Heart right ventricle (tissue), 16 donors: ENCODE measurements around the gene ALDH1A1. TPM values are rescaled to one million over a fixed set of nuclear protein-coding genes. Genes with fewer than 3 reads are reported as not detected.

Experiments
- ATAC-seq, 8 donors: fragments of 200-7000 bp; cut with Tn5 transposase; one replicate each; pipeline ENCODE4 v1.9.1; 2020; ENCODE audit warnings: mild to moderate bottlenecking in 8 of 8, moderate library complexity in 8 of 8, moderate number of reproducible peaks in 1 of 8
- DNase-seq, 2 donors: peaks; one replicate each; pipeline ENCODE4 v3.0.0-alpha.2; 2020
- H3K27ac ChIP-seq, 10 donors: fragments of 200-600 bp; sonication (generic) in 2 of 10; one replicate each; pipeline versions ENCODE4 v1.5.0 to v1.8.0; 2020 to 2022; ENCODE audit warnings: mild to moderate bottlenecking in 3 of 10
- H3K27me3 ChIP-seq, 7 donors: fragments of 200-600 bp; one replicate each; pipeline ENCODE4 v1.8.0; 2021 to 2022; ENCODE audit warnings: mild to moderate bottlenecking in 2 of 7
- H3K36me3 ChIP-seq, 9 donors: fragments of 200-600 bp; sonication (generic) in 1 of 9; one replicate each; pipeline versions ENCODE4 v1.5.0 to v1.8.0; 2020 to 2022; ENCODE audit warnings: mild to moderate bottlenecking in 2 of 9
- H3K4me1 ChIP-seq, 9 donors: fragments of 200-600 bp; sonication (generic) in 1 of 9; one replicate each; pipeline versions ENCODE4 v1.5.0 to v1.8.0; 2020 to 2022; ENCODE audit warnings: mild to moderate bottlenecking in 4 of 9
- H3K4me3 ChIP-seq, 10 donors: fragments of 200-600 bp; sonication (generic) in 2 of 10; one replicate each; pipeline versions ENCODE4 v1.5.0 to v1.8.0; 2020 to 2022; ENCODE audit warnings: mild to moderate bottlenecking in 7 of 10, moderate library complexity in 2 of 10
- H3K9me3 ChIP-seq, 11 donors: fragments of 200-600 bp in 10 of 11; sonication (generic) in 2 of 11; one replicate each; pipeline versions ENCODE4 v1.5.0 to v1.8.0; 2013 to 2022; ENCODE audit warnings: mild to moderate bottlenecking in 2 of 11, control low read depth in 1 of 11, moderate library complexity in 1 of 11
- CTCF ChIP-seq, 9 donors: fragments of 200-600 bp; sonication (generic) in 2 of 9; IDR thresholded peaks; one replicate each; pipeline versions ENCODE4 v1.5.0 to v1.8.0; 2021 to 2022; ENCODE audit warnings: antibody characterized with exemption in 9 of 9, mild to moderate bottlenecking in 5 of 9, moderate library complexity in 1 of 9
- WGBS, 2 donors: extraction: QIAGEN DNeasy Blood & Tissue Kit; methylation state at CpG; one replicate each; pipeline ENCODE4 v1.1.7; 2013; ENCODE audit warnings: inconsistent platforms in 1 of 2; 5-methylcytosine and 5-hydroxymethylcytosine counted together
- intact Hi-C, 10 donors: fragments of 100-400 bp; cut with DNase I; formaldehyde crosslinking; loops; one replicate each; pipeline versions ENCODE4 v1.11.1 to v1.14.2; 2022
- polyA plus RNA-seq, 2 donors: library from polyadenylated mRNA; stranded (reverse); fragments of 200-250 nt; gene quantifications; one replicate each; pipeline ENCODE4 v1.2.3, GENCODE V29; 2013
- total RNA-seq, 10 donors: library from RNA; stranded (reverse); fragmentation: NEBNext Ultra II Directional in 3 of 10; extraction: Animal tissue kit (Norgen Biotek cat#: 25700) in 3 of 10; gene quantifications; one replicate each; pipeline versions ENCODE4 v1.2.1 to v1.2.4, GENCODE V29; 2021 to 2023
- donor health status: Arrhythmogenic right ventricular cardiomyopathy.
- donor health status: ischemic (EF 13 %, LVEDD 7.1; RV severe dilation, severe dysfunction).
- donor health status: healthy with polysubstance abuse.
- donor health status: DM: no; HTN: yes; CAD: no.
- donor health status: DM: no; HTN: no; CAD: no.
- donor health status: ischemic (EF 25% LVEDD 6.9; RV normal size, moderate dysfunction).
- donor health status: ischemic (EF 25% LVEDD 5.7; RV mildly dilated, moderate dysfunction).
- donor health status: healthy.
- donor health status: DM: yes; HTN: yes; CAD: no.
- donor health status: Ischemic cardiomyopathy.
- donor health status: ischemic (EF 35%, LVEDD 5.7; RV mildly dilated, moderate dysfunction).
- donor health status: nonischemic (EF 11% LVEDD 7.7; RV severe dilation, severe dysfunction).
- donor health status: DM: yes; HTN: yes; CAD: no.
- donor health status: PGD.
- donor health status: ischemic (EF 29% LVEDD 5.4; RV normal size, mild dysfunction).
- donor health status: nonischemic (EF 23%, LVEDD 6.1; RV moderate dilation, normal function).

Gene ALDH1A1
- total and polyA plus RNA-seq, 12 donors, result 4.3 to 32.8 (median 11.1) TPM

- no peak for TF ChIP-seq CTCF (IDR thresholded peaks at IDR 0.05)
- no peak overlapping the region for H3K4me3 ChIP-seq
- intact Hi-C loops, result no loop called here
- H3K4me1 ChIP-seq, result no peaks in the 10 kb centered on the region
- DNase-seq (no peak), ATAC-seq (no peak)
- H3K36me3 ChIP-seq, result no peaks in the 10 kb centered on the region
- H3K9me3 ChIP-seq, result no peaks in the 10 kb centered on the region
- H3K27ac ChIP-seq, result no peak overlapping the region
- H3K27me3 ChIP-seq, result no peaks in the 10 kb centered on the region
- WGBS, 2 donors, result 84 to 88% methylated on average over 2 of the region's 2 CpGs
Observed at GRCh38 chr9:72898360-72898759, 54.5 kb downstream of the ALDH1A1 start.

GRCh38 chr9:72897069-72897649 lies 55.7 kb downstream of the ALDH1A1 start:
- ATAC-seq, result no peak
- H3K4me1 ChIP-seq, result no peaks in the 10 kb centered on the region
- no peaks in the 10 kb centered on the region for H3K36me3 ChIP-seq
- no peak overlapping the region for H3K27ac ChIP-seq
- 68 to 73% methylated on average over 3 of the region's 3 CpGs for WGBS, 2 donors
- no peak for DNase-seq
- no peak overlapping the region for H3K4me3 ChIP-seq
- no peaks in the 10 kb centered on the region for H3K27me3 ChIP-seq
- H3K9me3 ChIP-seq, result no peaks in the 10 kb centered on the region
- no peak for TF ChIP-seq CTCF (IDR thresholded peaks at IDR 0.05)
- intact Hi-C loops, result no loop called here

- H3K9me3 ChIP-seq, result no peaks in the 10 kb centered on the region
- intact Hi-C loops, result no loop called here
- ATAC-seq, result no peak
- H3K36me3 ChIP-seq, result no peaks in the 10 kb centered on the region
- DNase-seq, result no peak
- no peaks in the 10 kb centered on the region for H3K27me3 ChIP-seq
- H3K4me3 ChIP-seq, result no peak overlapping the region
- no peak for TF ChIP-seq CTCF (IDR thresholded peaks at IDR 0.05)
- no peaks in the 10 kb centered on the region for H3K4me1 ChIP-seq
- WGBS, 2 donors, result 77 to 89% methylated on average over 1 of the region's 1 CpG
- no peak overlapping the region for H3K27ac ChIP-seq
Observed at GRCh38 chr9:72896439-72896838, 56.4 kb downstream of the ALDH1A1 start.

- DNase-seq, result no peak
- H3K27me3 ChIP-seq, result no peaks in the 10 kb centered on the region
- intact Hi-C loops, result no loop called here
- H3K4me3 ChIP-seq, result no peak overlapping the region
- TF ChIP-seq CTCF (IDR thresholded peaks at IDR 0.05), result no peak
- H3K4me1 ChIP-seq, result no peaks in the 10 kb centered on the region
- H3K9me3 ChIP-seq, result no peaks in the 10 kb centered on the region
- no peak overlapping the region for H3K27ac ChIP-seq
- 94 to 99% methylated on average over 2 of the region's 2 CpGs for WGBS, 2 donors
- no peaks in the 10 kb centered on the region for H3K36me3 ChIP-seq
- no peak for ATAC-seq
Observed at GRCh38 chr9:72895122-72895521, 57.7 kb downstream of the ALDH1A1 start.
